Activated naive CD4-positive, alpha-beta T cell treated with anti-CD3 and anti-CD28 coated beads, Interleukin-2, amount 10 ng/mL, durations not matched to agents 7 days and 5 days (primary cell): ENCODE data around the gene NUTM2D.
"Not testable (repeated sequence)": the region's sequence is repeated elsewhere in the genome, so short reads cannot be mapped to it uniquely, and the experiment has no call there.

Experiments
- CTCF ChIA-PET: fragments of 350-600 bp; sonication (Branson Sonifier 250); formaldehyde crosslinking; loops from one replicate; lab custom pipeline; 2021; ENCODE audit warnings: antibody characterized with exemption; lab: Charles Lee
- DNase-seq: peaks from one replicate; pipeline ENCODE4 v3.0.0-alpha.2; 2020
- H3K27ac Mint-ChIP-seq: one replicate; pipeline ENCODE4 v1.8.0; 2021; ENCODE audit warnings: mild to moderate bottlenecking, moderate library complexity, mixed read lengths
- H3K27me3 Mint-ChIP-seq: one replicate; pipeline ENCODE4 v1.8.0; 2021; ENCODE audit warnings: mild to moderate bottlenecking, mixed read lengths
- H3K36me3 Mint-ChIP-seq: one replicate; pipeline ENCODE4 v1.8.0; 2021; ENCODE audit warnings: mixed read lengths
- H3K4me1 Mint-ChIP-seq: one replicate; pipeline ENCODE4 v1.8.0; 2021; ENCODE audit warnings: mixed read lengths
- H3K4me3 Mint-ChIP-seq: one replicate; pipeline ENCODE4 v1.8.0; 2021; ENCODE audit warnings: mild to moderate bottlenecking, moderate library complexity, mixed read lengths
- H3K9me3 Mint-ChIP-seq: one replicate; pipeline ENCODE4 v1.8.0; 2021; ENCODE audit warnings: mixed read lengths

Gene NUTM2D

DNA sequence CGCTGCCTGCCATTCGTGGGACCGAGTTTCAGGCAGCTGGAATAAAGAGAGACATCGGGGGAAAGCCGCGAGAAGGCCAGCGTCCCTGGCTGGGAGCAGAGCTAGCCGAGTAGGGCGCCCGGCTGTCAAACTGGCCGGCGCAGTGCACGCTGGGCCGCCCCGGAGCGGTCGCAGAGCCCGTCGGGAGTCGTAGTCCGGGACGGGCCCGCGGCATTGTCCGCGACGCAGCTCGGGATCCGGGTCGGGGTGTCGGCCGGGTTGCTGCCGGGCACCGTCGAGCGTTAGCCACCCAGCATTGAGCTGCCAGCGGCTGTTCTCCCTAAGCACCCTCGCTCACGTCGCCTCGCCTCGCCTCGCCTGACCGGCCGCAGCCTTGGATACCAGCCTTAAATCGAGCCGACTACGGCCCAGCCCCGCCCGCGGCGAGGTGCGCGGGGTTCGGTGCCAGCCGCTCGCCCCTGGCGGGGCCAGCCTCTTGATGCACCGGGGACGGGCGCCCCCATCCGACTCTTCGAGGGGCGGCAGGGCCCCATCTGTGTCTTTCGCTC, 14.8 kb upstream of the NUTM2D start:
- H3K36me3 Mint-ChIP-seq, H3K27me3 Mint-ChIP-seq, H3K9me3 Mint-ChIP-seq, CTCF ChIA-PET: not testable (repeated sequence)
- Mint-ChIP-seq H3K4me3 (peak overlapping the region; percentile 78), H3K27ac (peak overlapping the region; percentile 87), H3K4me1 (peaks cover 19% of the 10 kb centered on the region)
- peak; percentile 85 for DNase-seq

DNA sequence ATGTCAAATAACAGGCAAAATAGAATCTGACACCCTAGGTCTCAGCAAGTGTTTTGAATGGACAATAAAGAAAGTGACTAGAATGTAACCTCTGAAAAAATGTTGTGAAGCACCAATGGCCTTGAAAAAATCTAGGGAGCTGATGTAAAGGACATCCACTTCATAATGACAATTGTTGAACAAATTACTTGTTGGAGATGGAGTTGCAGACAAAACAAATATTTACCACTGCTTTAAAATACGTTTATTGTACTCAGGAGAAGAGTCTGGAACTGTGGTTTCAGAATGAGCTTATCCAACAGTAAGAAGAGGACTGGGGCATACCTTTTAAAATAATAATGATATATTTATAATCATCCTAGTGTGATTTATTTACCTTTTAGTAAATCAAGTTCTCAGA, 11.8 kb upstream of the NUTM2D start:
- H3K9me3 Mint-ChIP-seq, CTCF ChIA-PET, H3K4me1 Mint-ChIP-seq, H3K36me3 Mint-ChIP-seq, H3K27ac Mint-ChIP-seq, H3K4me3 Mint-ChIP-seq, DNase-seq, H3K27me3 Mint-ChIP-seq: not testable (repeated sequence)

DNA sequence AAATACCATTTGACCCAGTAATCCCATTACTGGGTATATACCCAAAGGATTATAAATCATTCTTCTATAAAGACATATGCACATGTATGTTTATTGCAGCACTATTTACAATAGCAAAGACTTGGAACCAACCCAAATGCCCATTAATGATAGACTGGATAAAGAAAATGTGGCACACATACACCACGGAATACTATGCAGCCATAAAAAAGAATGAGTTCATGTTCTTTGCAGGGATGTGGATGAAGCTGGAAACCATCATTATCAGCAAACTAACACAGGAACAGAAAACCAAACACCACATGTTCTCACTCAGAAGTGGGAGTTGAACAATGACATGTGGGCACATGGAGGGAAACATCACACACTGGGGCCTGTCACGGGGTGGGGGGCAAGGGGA, 7.4 kb upstream of the NUTM2D start:
- DNase-seq, H3K4me1 Mint-ChIP-seq, CTCF ChIA-PET, H3K9me3 Mint-ChIP-seq, H3K4me3 Mint-ChIP-seq, H3K36me3 Mint-ChIP-seq, H3K27me3 Mint-ChIP-seq, H3K27ac Mint-ChIP-seq: not testable (repeated sequence)

- H3K27ac Mint-ChIP-seq, DNase-seq, H3K4me3 Mint-ChIP-seq, CTCF ChIA-PET, H3K27me3 Mint-ChIP-seq, H3K36me3 Mint-ChIP-seq, H3K9me3 Mint-ChIP-seq, H3K4me1 Mint-ChIP-seq: not testable (repeated sequence)
Observed at GRCh38 chr10:87352825-87353224, 4.7 kb upstream of the NUTM2D start.

DNA sequence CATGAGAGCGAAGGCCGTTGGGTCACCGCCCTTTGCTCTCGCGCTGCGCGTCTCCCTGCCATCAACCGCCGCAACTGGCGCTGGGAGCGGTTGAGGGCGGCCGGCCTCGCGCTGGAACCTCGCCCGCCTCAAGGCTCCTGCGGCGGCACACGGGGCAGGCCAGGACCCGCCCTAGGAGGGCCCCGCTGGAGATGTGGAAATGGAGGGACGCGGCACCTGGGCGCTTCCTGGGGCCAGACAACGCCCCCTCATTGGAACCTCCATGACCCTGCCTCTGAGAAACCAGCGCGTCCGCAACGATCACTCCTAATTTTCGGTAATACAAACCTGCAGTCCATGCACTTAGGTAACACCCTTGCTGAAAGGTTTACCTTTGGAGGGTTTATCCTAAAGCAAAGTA, 2.4 kb upstream of the NUTM2D start:
- CTCF ChIA-PET = not testable (repeated sequence)

GRCh38 chr10:87358159-87358558, 615 bp downstream of the NUTM2D start:
- DNase-seq, H3K4me1 Mint-ChIP-seq, H3K4me3 Mint-ChIP-seq, H3K9me3 Mint-ChIP-seq, H3K27me3 Mint-ChIP-seq, CTCF ChIA-PET, H3K36me3 Mint-ChIP-seq, H3K27ac Mint-ChIP-seq: not testable (repeated sequence)

More for the DNA sequence above, 2.4 kb upstream of the NUTM2D start:
- H3K9me3 Mint-ChIP-seq, H3K4me1 Mint-ChIP-seq, H3K36me3 Mint-ChIP-seq, H3K27ac Mint-ChIP-seq, DNase-seq, H3K27me3 Mint-ChIP-seq, H3K4me3 Mint-ChIP-seq: not testable (repeated sequence)

DNA sequence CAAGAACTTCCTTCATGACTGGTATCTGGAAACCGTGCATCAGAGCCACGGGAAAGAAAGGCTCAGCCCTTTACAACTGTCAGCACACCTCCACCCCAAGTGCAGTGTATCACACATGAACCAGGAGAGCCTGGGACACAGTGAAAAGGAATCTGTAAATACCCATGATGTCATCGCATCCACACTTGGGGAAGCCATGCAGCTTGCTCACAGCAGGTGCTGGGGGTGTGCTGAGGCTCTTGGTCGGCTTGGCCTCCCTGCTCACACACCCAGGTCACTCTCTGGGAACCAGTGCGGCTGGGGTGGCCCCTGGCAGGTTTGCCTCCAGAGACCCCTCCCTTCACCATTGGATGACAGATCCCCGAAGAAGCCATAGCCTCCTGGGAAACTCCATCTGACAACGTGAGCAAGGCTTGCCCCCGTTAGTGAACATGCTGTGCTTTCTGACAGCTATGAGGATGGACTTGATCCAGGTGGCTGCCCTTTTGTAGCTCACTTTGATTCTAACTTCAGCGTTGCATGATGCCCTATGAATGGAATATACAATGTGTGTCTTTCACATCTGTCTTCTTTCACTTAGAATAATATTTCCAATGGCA, 12.1 kb downstream of the NUTM2D start:
- H3K27me3 Mint-ChIP-seq, H3K4me3 Mint-ChIP-seq, CTCF ChIA-PET, H3K4me1 Mint-ChIP-seq, H3K36me3 Mint-ChIP-seq, H3K9me3 Mint-ChIP-seq, H3K27ac Mint-ChIP-seq, DNase-seq: not testable (repeated sequence)

DNA sequence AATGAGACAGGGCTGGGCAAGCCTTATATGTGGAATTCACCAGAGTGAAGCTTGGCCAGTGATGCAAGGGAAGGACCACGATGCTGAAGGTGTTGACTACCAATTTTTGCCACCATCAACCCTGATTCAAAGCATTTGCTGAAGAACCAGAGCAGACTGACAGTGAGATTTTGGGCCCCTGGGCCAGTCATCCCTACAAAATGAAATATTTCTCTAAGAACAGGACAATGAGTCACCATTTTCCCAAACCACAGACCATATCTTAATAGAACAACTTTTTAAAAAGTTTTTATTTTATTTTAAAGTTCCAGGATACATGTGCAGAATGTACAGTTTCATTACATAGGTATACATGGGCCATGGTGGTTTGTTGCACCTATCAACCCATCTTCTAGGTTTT, 16.5 kb downstream of the NUTM2D start:
- DNase-seq, H3K27ac Mint-ChIP-seq, H3K4me1 Mint-ChIP-seq, H3K36me3 Mint-ChIP-seq, H3K4me3 Mint-ChIP-seq, H3K27me3 Mint-ChIP-seq, H3K9me3 Mint-ChIP-seq, CTCF ChIA-PET: not testable (repeated sequence)

GRCh38 chr10:87379115-87379514, 21.6 kb downstream of the NUTM2D start:
- H3K9me3 Mint-ChIP-seq, DNase-seq, H3K27me3 Mint-ChIP-seq, H3K27ac Mint-ChIP-seq, H3K4me3 Mint-ChIP-seq, H3K36me3 Mint-ChIP-seq, H3K4me1 Mint-ChIP-seq, CTCF ChIA-PET: not testable (repeated sequence)

- H3K9me3 Mint-ChIP-seq, H3K4me1 Mint-ChIP-seq, H3K36me3 Mint-ChIP-seq, H3K27ac Mint-ChIP-seq, H3K4me3 Mint-ChIP-seq, CTCF ChIA-PET, H3K27me3 Mint-ChIP-seq, DNase-seq: not testable (repeated sequence)
Observed at GRCh38 chr10:87383149-87383857, 25.8 kb downstream of the NUTM2D start.

GRCh38 chr10:87384283-87384682, 26.7 kb downstream of the NUTM2D start:
- DNase-seq, H3K36me3 Mint-ChIP-seq, H3K4me3 Mint-ChIP-seq, H3K4me1 Mint-ChIP-seq, H3K27ac Mint-ChIP-seq, CTCF ChIA-PET, H3K9me3 Mint-ChIP-seq, H3K27me3 Mint-ChIP-seq: not testable (repeated sequence)

- H3K27me3 Mint-ChIP-seq, DNase-seq, H3K27ac Mint-ChIP-seq, H3K4me3 Mint-ChIP-seq, H3K4me1 Mint-ChIP-seq, CTCF ChIA-PET, H3K9me3 Mint-ChIP-seq, H3K36me3 Mint-ChIP-seq: not testable (repeated sequence)
Observed at GRCh38 chr10:87385762-87386360, 28.3 kb downstream of the NUTM2D start.

DNA sequence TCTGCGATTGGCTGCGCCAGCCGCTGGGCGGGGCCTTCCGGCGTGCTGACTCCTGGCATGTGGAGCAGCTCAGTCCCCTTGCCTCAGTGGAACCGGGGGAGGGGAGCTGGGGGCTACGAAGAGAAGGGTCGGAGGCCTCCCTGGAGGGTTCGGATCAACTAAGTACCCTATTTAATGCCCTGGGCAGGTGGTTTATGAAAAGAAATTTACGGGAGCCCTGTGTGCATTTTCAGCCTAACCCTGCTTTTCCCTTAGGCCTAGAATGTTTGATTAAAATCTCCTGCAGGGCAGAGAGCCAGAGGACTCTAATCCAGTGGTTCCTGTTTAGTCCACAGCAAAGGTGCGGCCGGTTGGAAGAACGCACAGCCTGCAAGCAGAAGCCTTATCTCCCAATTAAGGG, 33.8 kb downstream of the NUTM2D start:
- CTCF ChIA-PET, H3K9me3 Mint-ChIP-seq, H3K4me3 Mint-ChIP-seq, H3K36me3 Mint-ChIP-seq, H3K4me1 Mint-ChIP-seq, H3K27me3 Mint-ChIP-seq, H3K27ac Mint-ChIP-seq, DNase-seq: not testable (repeated sequence)

DNA sequence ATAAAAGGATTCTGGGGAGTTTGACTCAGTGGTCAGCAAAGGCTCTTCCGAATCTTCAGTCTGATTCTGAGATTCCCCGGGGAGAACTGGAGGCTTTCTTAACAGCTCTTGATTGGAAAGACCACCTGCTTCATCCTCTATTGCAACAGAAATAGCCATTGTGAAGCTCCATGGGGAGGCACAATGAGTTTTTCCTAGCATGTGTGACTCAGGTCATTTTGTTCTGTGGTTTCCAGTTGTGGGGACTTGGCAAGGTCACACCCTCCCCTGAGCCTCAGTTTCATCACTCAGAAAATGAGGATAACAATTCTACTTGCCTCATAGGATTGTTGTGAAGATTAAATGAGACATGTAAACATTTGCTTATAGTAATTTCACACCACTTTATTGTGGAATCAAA, 38.7 kb downstream of the NUTM2D start:
- H3K9me3 Mint-ChIP-seq, H3K4me1 Mint-ChIP-seq, CTCF ChIA-PET, H3K27me3 Mint-ChIP-seq, DNase-seq, H3K27ac Mint-ChIP-seq, H3K4me3 Mint-ChIP-seq, H3K36me3 Mint-ChIP-seq: not testable (repeated sequence)

- H3K36me3 Mint-ChIP-seq, H3K9me3 Mint-ChIP-seq, DNase-seq, CTCF ChIA-PET, H3K4me3 Mint-ChIP-seq, H3K4me1 Mint-ChIP-seq, H3K27me3 Mint-ChIP-seq, H3K27ac Mint-ChIP-seq: not testable (repeated sequence)
Observed at GRCh38 chr10:87398436-87398835, 40.9 kb downstream of the NUTM2D start.
